Ishikawa (cell line): ENCODE measurements around the gene CD37.

Experiments used
- EGR1 ChIP-seq: IDR thresholded peaks from 2 replicates; pipeline ENCODE4 v1.6.1; 2012
- EP300 ChIP-seq: IDR thresholded peaks from 2 replicates; pipeline ENCODE4 v1.6.1; 2012; ENCODE audit warnings: borderline replicate concordance
- FOXM1 ChIP-seq: IDR thresholded peaks from 2 replicates; pipeline ENCODE4 v1.6.1; 2012; ENCODE audit warnings: low read depth, borderline replicate concordance
- TCF12 ChIP-seq: IDR thresholded peaks from 2 replicates; pipeline ENCODE4 v1.6.1; 2012; ENCODE audit warnings: low read depth
- TEAD4 ChIP-seq: IDR thresholded peaks from 2 replicates; pipeline ENCODE4 v1.6.1; 2012
- YY1 ChIP-seq: IDR thresholded peaks from 2 replicates; pipeline ENCODE4 v1.6.1; 2012; ENCODE audit warnings: low read depth
- ZBTB7A ChIP-seq: IDR thresholded peaks from 2 replicates; pipeline ENCODE4 v1.6.1; 2012; ENCODE audit warnings: low read depth
- TF ChIP-seq, protein P1 (sequence below): IDR thresholded peaks from 2 replicates; pipeline ENCODE4 v1.6.1; 2012

Gene CD37

DNA sequence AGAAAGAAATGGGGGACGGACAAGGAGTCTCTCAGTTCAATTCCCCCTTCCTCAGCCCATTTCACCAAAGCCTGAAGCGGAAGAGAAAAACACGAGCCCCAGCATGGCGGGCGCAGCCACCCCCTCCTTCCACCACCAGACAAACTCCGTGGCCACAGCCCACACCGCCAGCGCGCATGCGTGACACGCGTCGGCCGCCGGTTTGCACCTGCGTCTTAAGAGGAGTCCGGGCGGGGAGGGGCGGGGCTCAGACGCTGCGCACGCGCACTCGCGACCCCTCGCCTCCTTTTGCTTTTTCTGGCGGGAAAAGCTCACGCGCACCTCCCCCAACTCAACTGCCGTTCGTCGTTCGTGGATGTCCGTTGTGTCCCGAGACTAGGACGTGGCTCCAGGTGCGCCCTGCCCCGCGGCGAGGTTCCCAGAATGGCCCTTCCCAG is 52.7 kb downstream of the CD37 start, which contains the start of gene KASH5:
KASH5 (plus strand) TSS at position 314 of the 437 bp plus-strand sequence. CDS start 2,635 bp downstream, outside the sequence.
- TF ChIP-seq, protein P1, sequence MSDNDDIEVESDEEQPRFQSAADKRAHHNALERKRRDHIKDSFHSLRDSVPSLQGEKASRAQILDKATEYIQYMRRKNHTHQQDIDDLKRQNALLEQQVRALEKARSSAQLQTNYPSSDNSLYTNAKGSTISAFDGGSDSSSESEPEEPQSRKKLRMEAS = peak; percentile 98
- TF ChIP-seq EGR1 = 0 out of 2 replicates have a peak, but pooled peaks have one; percentile 11
- no peak for TF ChIP-seq FOXM1
- no peak for TF ChIP-seq TEAD4
- peak; percentile 33; the same call in 1 of the 2 replicates for TF ChIP-seq ZBTB7A
- TF ChIP-seq YY1 = peak; percentile 53; the same call in 1 of the 2 replicates
- 0 out of 2 replicates have a peak, but pooled peaks have one; percentile 29 for TF ChIP-seq TCF12

DNA sequence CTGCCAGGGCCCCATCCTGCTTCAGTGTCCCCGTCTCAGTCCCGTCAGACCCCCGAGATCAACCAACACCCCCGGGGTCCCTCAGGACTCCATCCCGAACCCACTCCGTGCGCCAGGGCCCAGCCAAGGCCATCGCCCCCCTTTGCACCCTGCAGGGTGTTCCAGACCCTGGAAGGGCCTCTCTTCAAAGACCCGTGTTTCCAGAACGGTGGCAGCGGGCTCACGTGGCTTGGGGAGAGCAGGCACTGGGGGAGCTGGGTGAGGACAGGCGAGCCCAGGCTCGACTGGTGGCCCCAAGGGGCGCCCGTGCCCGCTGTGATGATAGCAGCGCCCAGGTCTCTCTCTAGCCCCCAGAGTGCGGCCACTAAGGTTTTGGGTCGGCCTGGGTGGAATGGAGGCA is 54.2 kb downstream of the CD37 start:
- TF ChIP-seq FOXM1 = no peak
- TF ChIP-seq, protein P1 = no peak
- TF ChIP-seq TCF12 = no peak
- no peak for TF ChIP-seq EP300
